Nephron (organoid): ENCODE data around the gene RAB11A.

Source experiments
- H3K27ac Mint-ChIP-seq, 3 experiments: 2 replicates each; pipeline ENCODE4 v1.8.0; 2020; ENCODE audit warnings: mixed read lengths in 3 of 3, mild to moderate bottlenecking in 2 of 3, moderate library complexity in 1 of 3
- H3K27me3 Mint-ChIP-seq: 2 replicates; pipeline ENCODE4 v1.8.0; 2021; ENCODE audit warnings: low read depth, mild to moderate bottlenecking, moderate library complexity, mixed read lengths
- H3K36me3 Mint-ChIP-seq: 2 replicates; pipeline ENCODE4 v1.8.0; 2020; ENCODE audit warnings: low read depth, mixed read lengths
- H3K4me1 Mint-ChIP-seq: 2 replicates; pipeline ENCODE4 v1.8.0; 2020; ENCODE audit warnings: mixed read lengths
- H3K4me3 Mint-ChIP-seq, 3 experiments: 2 replicates each; pipeline ENCODE4 v1.8.0; 2020; ENCODE audit warnings: mild to moderate bottlenecking in 3 of 3, mixed read lengths in 3 of 3, moderate library complexity in 2 of 3
- H3K9me3 Mint-ChIP-seq: 2 replicates; pipeline ENCODE4 v1.8.0; 2020; ENCODE audit warnings: mixed read lengths
- CTCF ChIP-seq, 3 experiments: fragments of 200-600 bp; sonication (generic); IDR thresholded peaks; one replicate each; pipeline ENCODE4 v1.5.0; 2021; ENCODE audit warnings: antibody characterized with exemption in 3 of 3; ENCODE audit not compliant: unreplicated experiment in 3 of 3

Gene RAB11A

GRCh38 chr15:65833501-65834205, 35.6 kb upstream of the RAB11A start:
- no peaks in the 10 kb centered on the region for H3K9me3 Mint-ChIP-seq
- H3K4me1 Mint-ChIP-seq: peaks cover 50% of the 10 kb centered on the region
- H3K27me3 Mint-ChIP-seq: no peaks in the 10 kb centered on the region
- H3K27ac Mint-ChIP-seq: peak overlapping the region; percentile 97 to 100 (median 100)
- H3K36me3 Mint-ChIP-seq: no peaks in the 10 kb centered on the region
- H3K4me3 Mint-ChIP-seq: peak overlapping the region in 2 of 3 experiments; percentile 15 to 62
- TF ChIP-seq CTCF (IDR thresholded peaks at IDR 0.05; ENCODE audit: unreplicated experiment in 3 of 3): no peak

GRCh38 chr15:65834603-65835282, 34.5 kb upstream of the RAB11A start:
- no peak overlapping the region for H3K4me3 Mint-ChIP-seq
- peaks cover 50% of the 10 kb centered on the region for H3K4me1 Mint-ChIP-seq
- H3K9me3 Mint-ChIP-seq: no peaks in the 10 kb centered on the region
- peak overlapping the region; percentile 55 to 97 (median 60) for H3K27ac Mint-ChIP-seq
- no peaks in the 10 kb centered on the region for H3K36me3 Mint-ChIP-seq
- no peak for TF ChIP-seq CTCF (IDR thresholded peaks at IDR 0.05; ENCODE audit: unreplicated experiment in 3 of 3)
- no peaks in the 10 kb centered on the region for H3K27me3 Mint-ChIP-seq

GRCh38 chr15:65835447-65835846, 33.8 kb upstream of the RAB11A start:
- Mint-ChIP-seq H3K9me3 (no peaks in the 10 kb centered on the region), H3K4me3 (no peak overlapping the region), H3K36me3 (no peaks in the 10 kb centered on the region), H3K27me3 (no peaks in the 10 kb centered on the region), H3K27ac (peak overlapping the region; percentile 55 to 97 (median 60)), H3K4me1 (peaks cover 48% of the 10 kb centered on the region)
- no peak for TF ChIP-seq CTCF (IDR thresholded peaks at IDR 0.05; ENCODE audit: unreplicated experiment in 3 of 3)

GRCh38 chr15:65836665-65837064, 32.6 kb upstream of the RAB11A start:
- Mint-ChIP-seq H3K4me3 (no peak overlapping the region), H3K9me3 (no peaks in the 10 kb centered on the region), H3K36me3 (no peaks in the 10 kb centered on the region)

GRCh38 chr15:65837301-65838294, 31.7 kb upstream of the RAB11A start:
- no peaks in the 10 kb centered on the region for H3K36me3 Mint-ChIP-seq
- H3K4me3 Mint-ChIP-seq: peak overlapping the region in 1 of 3 experiments; percentile 8
- H3K9me3 Mint-ChIP-seq: no peaks in the 10 kb centered on the region
- peaks cover 34% of the 10 kb centered on the region for H3K4me1 Mint-ChIP-seq
- TF ChIP-seq CTCF (IDR thresholded peaks at IDR 0.05; ENCODE audit: unreplicated experiment in 3 of 3): no peak
- H3K27ac Mint-ChIP-seq: peak overlapping the region; percentile 72 to 86 (median 85)
- H3K27me3 Mint-ChIP-seq: no peaks in the 10 kb centered on the region

More at GRCh38 chr15:65836665-65837064, 32.6 kb upstream of the RAB11A start:
- no peak for TF ChIP-seq CTCF (IDR thresholded peaks at IDR 0.05; ENCODE audit: unreplicated experiment in 3 of 3)
- Mint-ChIP-seq H3K27ac (peak overlapping the region in 1 of 3 experiments; percentile 85), H3K27me3 (no peaks in the 10 kb centered on the region), H3K4me1 (peaks cover 42% of the 10 kb centered on the region)
